LHCN-M2 (cell line): ENCODE measurements around the gene VAV1. TPM values are rescaled to one million over a fixed set of nuclear protein-coding genes. Genes with fewer than 3 reads are reported as not detected.
"Not testable (repeated sequence)": the region's sequence is repeated elsewhere in the genome, so short reads cannot be mapped to it uniquely, and the experiment has no call there.

Experiments used
- DNase-seq: peaks from one replicate; pipeline ENCODE4 v3.0.0-alpha.2; 2012; ENCODE audit warnings: low read depth
- total RNA-seq: library from RNA; depleted of rRNA; stranded (reverse); fragments of >200 nt; gene quantifications from 2 replicates; pipeline ENCODE4 v1.2.3, GENCODE V29; 2014

VAV1 gene
- total RNA-seq, 1 experiment from 2014 or later = not detected

GRCh38 chr19:6847828-6848200 is 75.3 kb downstream of the VAV1 start:
- DNase-seq = no peak

DNA sequence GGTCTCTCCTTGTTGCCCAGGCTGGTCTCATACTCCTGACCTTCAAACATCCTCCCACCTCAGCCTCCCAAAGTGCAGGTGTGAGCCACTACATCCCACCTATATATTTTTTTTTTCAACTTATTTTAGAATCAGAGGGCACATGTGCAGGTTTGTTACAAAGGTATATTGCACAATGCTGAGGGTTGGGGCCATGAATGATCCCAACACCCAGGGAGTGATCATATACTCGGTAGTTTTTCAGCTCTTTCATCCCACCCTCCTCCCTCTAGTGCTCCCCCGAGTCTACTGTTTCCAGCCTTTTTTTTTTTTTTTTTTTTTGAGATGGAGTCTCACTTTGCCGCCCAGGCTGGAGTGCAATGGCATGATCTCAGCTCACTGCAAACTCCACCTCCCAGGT is 76.5 kb downstream of the VAV1 start:
- no peak for DNase-seq

- DNase-seq = no peak
Measured at GRCh38 chr19:6849876-6850275, 77.4 kb downstream of the VAV1 start.

- no peak for DNase-seq
Measured at GRCh38 chr19:6851359-6851758, 78.9 kb downstream of the VAV1 start.

DNA sequence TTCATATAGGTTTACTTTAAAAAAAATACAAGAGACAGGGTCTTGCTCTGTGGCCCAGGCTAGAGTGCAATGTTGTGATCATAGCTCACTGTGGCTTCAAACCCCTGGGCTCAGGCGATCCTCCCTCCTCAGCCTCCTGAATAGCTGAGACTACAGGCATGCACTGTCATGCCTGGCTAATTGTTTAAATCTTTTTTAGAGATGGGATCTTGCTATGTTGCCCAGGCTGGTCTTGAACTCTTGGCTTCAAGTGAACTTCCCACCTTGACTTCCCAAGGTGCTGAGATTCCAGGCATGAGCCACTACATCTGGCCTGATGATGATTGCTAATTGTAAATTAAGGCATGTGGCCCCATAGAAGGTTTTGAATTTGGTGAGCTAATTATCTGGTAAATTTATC is 79.5 kb downstream of the VAV1 start:
- no peak for DNase-seq

DNA sequence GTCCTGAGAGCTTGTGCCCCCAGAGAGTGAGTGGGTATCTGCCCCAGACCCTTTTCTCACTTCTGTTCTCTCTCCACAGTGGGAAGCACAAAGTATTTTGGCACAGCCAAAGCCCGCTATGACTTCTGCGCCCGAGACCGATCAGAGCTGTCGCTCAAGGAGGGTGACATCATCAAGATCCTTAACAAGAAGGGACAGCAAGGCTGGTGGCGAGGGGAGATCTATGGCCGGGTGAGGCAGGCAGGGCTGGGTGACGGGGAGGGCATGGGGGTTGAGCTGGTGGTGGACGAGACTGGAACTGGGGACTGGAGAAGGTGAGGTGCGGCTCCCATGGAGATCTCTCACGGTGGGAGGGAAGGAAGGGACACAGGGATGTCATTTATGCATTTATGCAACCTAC is 81.4 kb downstream of the VAV1 start:
- no peak for DNase-seq

- DNase-seq = no peak
Measured at GRCh38 chr19:6854758-6855157, 82.2 kb downstream of the VAV1 start.

DNA sequence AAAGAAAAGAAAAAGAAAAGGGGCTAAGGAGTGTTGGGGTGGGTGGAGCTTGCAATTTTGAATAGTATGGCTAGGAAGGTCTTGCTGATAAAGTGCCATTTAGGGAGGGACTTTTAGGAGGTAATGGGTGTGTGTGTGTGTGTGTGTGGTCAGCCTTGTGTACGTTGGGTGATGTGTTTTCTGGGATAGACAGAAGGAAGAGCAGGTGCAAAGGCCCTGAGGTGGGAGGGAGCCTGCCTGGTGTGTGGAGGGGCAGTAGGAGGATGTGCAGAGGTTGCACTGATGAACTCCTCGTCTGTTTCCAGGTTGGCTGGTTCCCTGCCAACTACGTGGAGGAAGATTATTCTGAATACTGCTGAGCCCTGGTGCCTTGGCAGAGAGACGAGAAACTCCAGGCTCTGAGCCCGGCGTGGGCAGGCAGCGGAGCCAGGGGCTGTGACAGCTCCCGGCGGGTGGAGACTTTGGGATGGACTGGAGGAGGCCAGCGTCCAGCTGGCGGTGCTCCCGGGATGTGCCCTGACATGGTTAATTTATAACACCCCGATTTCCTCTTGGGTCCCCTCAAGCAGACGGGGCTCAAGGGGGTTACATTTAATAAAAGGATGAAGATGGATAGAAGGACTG is 84.4 kb downstream of the VAV1 start:
- no peak for DNase-seq

DNA sequence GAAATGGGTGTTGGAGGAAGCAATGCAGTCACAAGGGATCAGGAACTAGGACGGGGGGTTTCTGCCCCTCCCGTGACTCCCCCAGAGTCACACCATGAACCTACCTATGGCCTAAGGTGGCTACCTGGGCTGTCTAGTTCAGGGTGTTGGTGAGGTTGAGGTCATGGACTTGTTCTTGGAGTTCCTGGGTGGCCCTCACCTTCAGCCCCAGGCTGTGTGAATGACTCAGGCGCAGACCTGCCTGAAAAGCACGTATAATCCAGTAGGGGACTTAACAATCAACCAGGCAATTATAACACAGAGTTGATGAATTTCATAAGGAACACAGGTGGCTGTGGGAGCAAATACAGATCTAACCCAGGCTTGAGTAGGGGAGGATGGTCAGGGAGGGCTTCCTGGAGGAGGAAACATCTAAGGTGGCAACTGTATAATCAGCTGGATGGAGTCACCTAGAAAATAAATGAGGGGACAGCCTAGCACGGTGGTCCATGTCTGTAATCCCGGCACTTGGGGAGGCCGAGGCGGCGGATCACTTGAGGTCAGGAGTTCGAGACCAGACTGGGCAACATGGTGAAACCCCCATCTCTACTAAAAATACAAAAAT is 89.3 kb downstream of the VAV1 start:
- DNase-seq = no peak

- peak; percentile 72 for DNase-seq
Measured at GRCh38 chr19:6862673-6863078, 90.2 kb downstream of the VAV1 start.

DNA sequence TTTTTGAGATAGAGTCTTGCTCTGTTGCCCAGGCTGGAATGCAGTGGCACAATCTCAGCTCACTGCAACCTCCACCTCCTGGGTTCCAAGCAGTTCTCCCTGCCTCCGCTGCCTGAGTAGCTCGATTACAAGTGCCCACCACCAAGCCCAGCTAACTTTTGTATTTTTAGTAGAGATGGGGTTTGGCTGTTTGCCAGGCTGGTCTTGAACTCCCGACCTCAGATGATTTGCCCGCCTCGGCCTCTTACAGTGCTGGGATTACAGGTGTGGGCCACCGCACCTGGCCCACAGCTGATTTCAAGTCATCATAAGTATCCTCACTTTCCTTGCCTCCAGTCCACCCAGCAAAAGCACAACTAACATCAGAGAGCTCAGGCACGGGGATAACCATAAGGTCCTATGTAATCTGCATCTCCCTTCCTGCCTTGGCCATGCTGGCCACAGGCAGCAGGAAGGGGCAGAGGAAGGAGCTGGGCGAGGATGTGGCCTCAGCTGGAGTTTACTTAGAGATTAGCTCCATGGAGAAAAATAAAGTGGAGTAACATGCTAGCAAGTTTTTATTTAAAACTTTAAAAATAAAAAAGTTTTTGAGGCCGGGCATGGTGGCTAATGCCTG is 91.9 kb downstream of the VAV1 start:
- no peak for DNase-seq

GRCh38 chr19:6865849-6866248 is 93.3 kb downstream of the VAV1 start:
- no peak for DNase-seq

- no peak for DNase-seq
Measured at GRCh38 chr19:6866741-6867151, 94.2 kb downstream of the VAV1 start.

GRCh38 chr19:6868351-6868750 is 95.8 kb downstream of the VAV1 start:
- DNase-seq = no peak

GRCh38 chr19:6869151-6869882 is 96.8 kb downstream of the VAV1 start:
- not testable (repeated sequence) for DNase-seq

- no peak for DNase-seq
Measured at GRCh38 chr19:6873708-6874431, 101.4 kb downstream of the VAV1 start.

DNA sequence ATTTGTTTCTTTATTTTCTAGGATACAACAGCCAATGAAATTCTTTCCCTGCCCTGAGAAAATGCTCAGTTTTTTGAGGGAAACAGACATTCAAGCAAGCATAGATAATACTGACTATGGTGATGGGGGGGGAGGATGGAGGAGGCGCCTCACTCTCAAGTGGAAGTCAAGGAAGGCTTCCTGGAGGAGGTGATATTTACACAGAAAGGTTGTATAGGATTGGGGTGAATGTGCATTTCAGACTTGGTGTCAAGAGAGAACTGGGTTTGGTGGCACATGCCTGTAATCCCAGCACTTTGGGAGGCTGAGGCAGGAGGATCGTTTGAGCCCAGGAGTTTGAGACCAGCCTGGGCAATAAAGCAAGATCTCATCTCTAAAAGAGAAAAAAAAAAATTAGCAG is 102.7 kb downstream of the VAV1 start:
- no peak for DNase-seq

- no peak for DNase-seq
Measured at GRCh38 chr19:6876748-6877147, 104.2 kb downstream of the VAV1 start.

DNA sequence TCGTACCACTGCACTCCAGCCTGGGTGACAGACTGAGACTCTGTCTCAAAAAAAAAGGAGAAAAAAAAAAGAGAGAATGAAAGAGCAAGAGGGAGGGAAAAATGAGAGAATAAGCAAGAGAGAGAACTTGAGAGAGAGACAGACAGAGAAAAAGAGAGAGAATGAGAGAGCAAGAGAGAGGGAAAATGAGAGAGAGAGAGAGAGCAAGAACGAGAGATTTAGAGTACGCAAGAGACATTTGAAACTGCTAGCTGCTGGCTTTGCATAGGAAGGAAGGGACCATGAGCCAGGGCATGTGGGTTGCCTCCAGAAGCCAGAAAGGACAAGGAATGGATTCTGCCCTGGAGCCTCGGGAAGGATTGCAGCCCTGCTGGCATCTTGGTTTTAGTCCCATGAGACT is 105.3 kb downstream of the VAV1 start:
- no peak for DNase-seq

GRCh38 chr19:6886277-6886897 is 113.9 kb downstream of the VAV1 start:
- no peak for DNase-seq

- DNase-seq = no peak
Measured at GRCh38 chr19:6887316-6887715, 114.8 kb downstream of the VAV1 start, which contains the start of gene ADGRE1. Gene ADGRE1, plus strand, starts transcription at chr19:6887579. Its CDS starts 30 bp downstream, at chr19:6887609.
